ENCODE data around the gene UBR4.

DNA sequence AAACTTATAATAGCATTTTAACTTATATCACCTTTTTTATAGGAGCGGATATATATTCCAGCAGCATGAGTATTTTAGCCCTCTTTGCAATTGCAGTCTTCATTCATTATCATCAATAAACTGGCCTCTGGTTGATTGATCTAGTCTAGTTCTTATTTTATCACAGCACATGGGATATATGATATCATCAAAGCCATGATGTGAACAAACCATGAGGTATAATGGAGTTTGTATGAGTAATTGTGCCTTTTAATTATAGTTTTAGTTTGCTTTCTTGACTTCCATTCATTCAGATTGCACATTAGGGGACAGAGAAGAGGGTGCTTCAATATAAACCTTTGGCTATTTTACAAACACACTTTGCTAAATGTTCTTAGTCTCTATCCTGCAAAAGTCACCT, 3.5 kb upstream of the UBR4 start:
- TF ChIP-seq, protein P1, sequence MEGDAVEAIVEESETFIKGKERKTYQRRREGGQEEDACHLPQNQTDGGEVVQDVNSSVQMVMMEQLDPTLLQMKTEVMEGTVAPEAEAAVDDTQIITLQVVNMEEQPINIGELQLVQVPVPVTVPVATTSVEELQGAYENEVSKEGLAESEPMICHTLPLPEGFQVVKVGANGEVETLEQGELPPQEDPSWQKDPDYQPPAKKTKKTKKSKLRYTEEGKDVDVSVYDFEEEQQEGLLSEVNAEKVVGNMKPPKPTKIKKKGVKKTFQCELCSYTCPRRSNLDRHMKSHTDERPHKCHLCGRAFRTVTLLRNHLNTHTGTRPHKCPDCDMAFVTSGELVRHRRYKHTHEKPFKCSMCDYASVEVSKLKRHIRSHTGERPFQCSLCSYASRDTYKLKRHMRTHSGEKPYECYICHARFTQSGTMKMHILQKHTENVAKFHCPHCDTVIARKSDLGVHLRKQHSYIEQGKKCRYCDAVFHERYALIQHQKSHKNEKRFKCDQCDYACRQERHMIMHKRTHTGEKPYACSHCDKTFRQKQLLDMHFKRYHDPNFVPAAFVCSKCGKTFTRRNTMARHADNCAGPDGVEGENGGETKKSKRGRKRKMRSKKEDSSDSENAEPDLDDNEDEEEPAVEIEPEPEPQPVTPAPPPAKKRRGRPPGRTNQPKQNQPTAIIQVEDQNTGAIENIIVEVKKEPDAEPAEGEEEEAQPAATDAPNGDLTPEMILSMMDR (IDR thresholded peaks at IDR 0.05) = no peak
- no peak for TF ChIP-seq POLR2A (IDR thresholded peaks at IDR 0.05)

All from Peyer's patch (tissue), 4 donors.